ENCODE results near the gene NUP50.

NUP50 gene

GRCh38 chr22:45208993-45209838 lies 45.5 kb downstream of the NUP50 start:
- Histone ChIP-seq H3K4me3 (ENCODE audit: low read length) (no peak overlapping the region), H4K5ac (ENCODE audit: low read length) (no peak overlapping the region), H3K23ac (ENCODE audit: low read length) (no peak overlapping the region), H2BK15ac (replicated peaks; ENCODE audit: low read depth) (no peak overlapping the region), H3K27ac (ENCODE audit: low read depth, low read length) (no peak overlapping the region), H2AK5ac (ENCODE audit: low read length) (no peak overlapping the region), H3K27me3 (ENCODE audit: insufficient read depth, low read length, poor library complexity) (no peaks in the 10 kb centered on the region), H3K79me1 (ENCODE audit: low read length) (peaks cover 1% of the 10 kb centered on the region), H4K8ac (ENCODE audit: low read depth, low read length) (no peak overlapping the region), H2BK120ac (ENCODE audit: low read depth, low read length) (no peak overlapping the region), H3K4me2 (ENCODE audit: low read length) (no peak overlapping the region), H3K4me1 (ENCODE audit: control insufficient read depth, low read depth, low read length) (peaks cover 2% of the 10 kb centered on the region), H3K56ac (ENCODE audit: low read length) (no peak overlapping the region), H3K79me2 (ENCODE audit: control insufficient read depth, insufficient read depth, low read length) (no peaks in the 10 kb centered on the region), H3K4ac (ENCODE audit: low read depth, low read length) (no peak overlapping the region), H3K9ac (ENCODE audit: low read length) (no peak overlapping the region), H3K18ac (ENCODE audit: low read length) (no peak overlapping the region), H3K36me3 (ENCODE audit: control insufficient read depth, insufficient read depth, low read length) (no peaks in the 10 kb centered on the region), H2BK5ac (ENCODE audit: low read length) (no peak overlapping the region)
- peak; percentile 54 for DNase-seq
- no CpG with 5 or more reads among the region's 29 CpGs for WGBS (ENCODE audit: extremely low coverage, insufficient coverage, low lambda C conversion rate)

- peaks cover 2% of the 10 kb centered on the region for H3K79me1 ChIP-seq (ENCODE audit: low read length)
- H3K4me1 ChIP-seq (ENCODE audit: control insufficient read depth, low read depth, low read length) = peaks cover 2% of the 10 kb centered on the region
- H3K36me3 ChIP-seq (ENCODE audit: control insufficient read depth, insufficient read depth, low read length) = no peaks in the 10 kb centered on the region
- H2BK120ac ChIP-seq (ENCODE audit: low read depth, low read length) = no peak overlapping the region
- H3K9ac ChIP-seq (ENCODE audit: low read length) = no peak overlapping the region
- H3K4me3 ChIP-seq (ENCODE audit: low read length) = no peak overlapping the region
- no peaks in the 10 kb centered on the region for H3K27me3 ChIP-seq (ENCODE audit: insufficient read depth, low read length, poor library complexity)
- no CpG with 5 or more reads among the region's 7 CpGs for WGBS (ENCODE audit: extremely low coverage, insufficient coverage, low lambda C conversion rate)
- H2AK5ac ChIP-seq (ENCODE audit: low read length) = no peak overlapping the region
- no peak overlapping the region for H2BK5ac ChIP-seq (ENCODE audit: low read length)
- H3K79me2 ChIP-seq (ENCODE audit: control insufficient read depth, insufficient read depth, low read length) = no peaks in the 10 kb centered on the region
- DNase-seq = no peak
- H4K5ac ChIP-seq (ENCODE audit: low read length) = no peak overlapping the region
- no peak overlapping the region for H3K4ac ChIP-seq (ENCODE audit: low read depth, low read length)
- no peak overlapping the region for H3K23ac ChIP-seq (ENCODE audit: low read length)
- no peak overlapping the region for H4K8ac ChIP-seq (ENCODE audit: low read depth, low read length)
- H3K4me2 ChIP-seq (ENCODE audit: low read length) = no peak overlapping the region
- H3K56ac ChIP-seq (ENCODE audit: low read length) = no peak overlapping the region
- no peak overlapping the region for H2BK15ac ChIP-seq (replicated peaks; ENCODE audit: low read depth)
- no peak overlapping the region for H3K27ac ChIP-seq (ENCODE audit: low read depth, low read length)
- no peak overlapping the region for H3K18ac ChIP-seq (ENCODE audit: low read length)
Observed at GRCh38 chr22:45210174-45210573, 46.4 kb downstream of the NUP50 start.

- H3K18ac ChIP-seq (ENCODE audit: low read length) = no peak overlapping the region
- no peak overlapping the region for H3K4me3 ChIP-seq (ENCODE audit: low read length)
- H4K5ac ChIP-seq (ENCODE audit: low read length) = no peak overlapping the region
- H3K56ac ChIP-seq (ENCODE audit: low read length) = no peak overlapping the region
- H2BK120ac ChIP-seq (ENCODE audit: low read depth, low read length) = no peak overlapping the region
- no peak overlapping the region for H3K4me2 ChIP-seq (ENCODE audit: low read length)
- no peaks in the 10 kb centered on the region for H3K36me3 ChIP-seq (ENCODE audit: control insufficient read depth, insufficient read depth, low read length)
- no peak overlapping the region for H2AK5ac ChIP-seq (ENCODE audit: low read length)
- H3K27ac ChIP-seq (ENCODE audit: low read depth, low read length) = no peak overlapping the region
- peaks cover 2% of the 10 kb centered on the region for H3K4me1 ChIP-seq (ENCODE audit: control insufficient read depth, low read depth, low read length)
- peaks cover 2% of the 10 kb centered on the region for H3K79me1 ChIP-seq (ENCODE audit: low read length)
- no peak overlapping the region for H3K4ac ChIP-seq (ENCODE audit: low read depth, low read length)
- no peak overlapping the region for H3K9ac ChIP-seq (ENCODE audit: low read length)
- no peak for DNase-seq
- no CpG with 5 or more reads among the region's 11 CpGs for WGBS (ENCODE audit: extremely low coverage, insufficient coverage, low lambda C conversion rate)
- no peak overlapping the region for H2BK15ac ChIP-seq (replicated peaks; ENCODE audit: low read depth)
- H3K23ac ChIP-seq (ENCODE audit: low read length) = no peak overlapping the region
- H2BK5ac ChIP-seq (ENCODE audit: low read length) = no peak overlapping the region
- no peak overlapping the region for H4K8ac ChIP-seq (ENCODE audit: low read depth, low read length)
- H3K27me3 ChIP-seq (ENCODE audit: insufficient read depth, low read length, poor library complexity) = no peaks in the 10 kb centered on the region
- no peaks in the 10 kb centered on the region for H3K79me2 ChIP-seq (ENCODE audit: control insufficient read depth, insufficient read depth, low read length)
Observed at GRCh38 chr22:45210577-45210976, 46.9 kb downstream of the NUP50 start.

GRCh38 chr22:45210991-45211390 lies 47.3 kb downstream of the NUP50 start:
- no peak overlapping the region for H2BK15ac ChIP-seq (replicated peaks; ENCODE audit: low read depth)

GRCh38 chr22:45211435-45211834 lies 47.7 kb downstream of the NUP50 start:
- Histone ChIP-seq H3K18ac (ENCODE audit: low read length) (peak overlapping the region; percentile 8), H4K5ac (ENCODE audit: low read length) (no peak overlapping the region), H3K27ac (ENCODE audit: low read depth, low read length) (peak overlapping the region; percentile 60), H3K27me3 (ENCODE audit: insufficient read depth, low read length, poor library complexity) (no peaks in the 10 kb centered on the region), H4K8ac (ENCODE audit: low read depth, low read length) (no peak overlapping the region), H2BK120ac (ENCODE audit: low read depth, low read length) (no peak overlapping the region), H2BK5ac (ENCODE audit: low read length) (no peak overlapping the region), H3K79me1 (ENCODE audit: low read length) (peaks cover 4% of the 10 kb centered on the region), H3K4me3 (ENCODE audit: low read length) (no peak overlapping the region), H3K56ac (ENCODE audit: low read length) (no peak overlapping the region), H3K4ac (ENCODE audit: low read depth, low read length) (no peak overlapping the region), H3K79me2 (ENCODE audit: control insufficient read depth, insufficient read depth, low read length) (no peaks in the 10 kb centered on the region), H2AK5ac (ENCODE audit: low read length) (no peak overlapping the region), H3K4me2 (ENCODE audit: low read length) (no peak overlapping the region), H3K9ac (ENCODE audit: low read length) (no peak overlapping the region), H3K36me3 (ENCODE audit: control insufficient read depth, insufficient read depth, low read length) (no peaks in the 10 kb centered on the region), H3K4me1 (ENCODE audit: control insufficient read depth, low read depth, low read length) (peaks cover 2% of the 10 kb centered on the region), H2BK15ac (replicated peaks; ENCODE audit: low read depth) (no peak overlapping the region), H3K23ac (ENCODE audit: low read length) (no peak overlapping the region)
- no peak for DNase-seq
- no CpG with 5 or more reads among the region's 8 CpGs for WGBS (ENCODE audit: extremely low coverage, insufficient coverage, low lambda C conversion rate)

More at GRCh38 chr22:45210991-45211390, 47.3 kb downstream of the NUP50 start:
- Histone ChIP-seq H2BK5ac (ENCODE audit: low read length) (no peak overlapping the region), H3K4me1 (ENCODE audit: control insufficient read depth, low read depth, low read length) (peaks cover 2% of the 10 kb centered on the region), H4K5ac (ENCODE audit: low read length) (no peak overlapping the region), H3K36me3 (ENCODE audit: control insufficient read depth, insufficient read depth, low read length) (no peaks in the 10 kb centered on the region), H3K9ac (ENCODE audit: low read length) (no peak overlapping the region), H3K79me2 (ENCODE audit: control insufficient read depth, insufficient read depth, low read length) (no peaks in the 10 kb centered on the region), H4K8ac (ENCODE audit: low read depth, low read length) (no peak overlapping the region), H3K4me3 (ENCODE audit: low read length) (no peak overlapping the region), H3K4ac (ENCODE audit: low read depth, low read length) (no peak overlapping the region), H3K27ac (ENCODE audit: low read depth, low read length) (no peak overlapping the region), H3K56ac (ENCODE audit: low read length) (no peak overlapping the region), H2BK120ac (ENCODE audit: low read depth, low read length) (no peak overlapping the region), H3K79me1 (ENCODE audit: low read length) (peaks cover 3% of the 10 kb centered on the region), H3K18ac (ENCODE audit: low read length) (no peak overlapping the region), H3K23ac (ENCODE audit: low read length) (no peak overlapping the region), H3K4me2 (ENCODE audit: low read length) (no peak overlapping the region), H3K27me3 (ENCODE audit: insufficient read depth, low read length, poor library complexity) (no peaks in the 10 kb centered on the region), H2AK5ac (ENCODE audit: low read length) (no peak overlapping the region)
- WGBS (ENCODE audit: extremely low coverage, insufficient coverage, low lambda C conversion rate) = no CpG with 5 or more reads among the region's 8 CpGs
- no peak for DNase-seq

All from mesendoderm (in vitro differentiated cells).